Medulla oblongata (tissue), 1 donor: Measurements from ENCODE around the gene TSPAN6.

Experiments used
- DNase-seq: peaks from one replicate; pipeline ENCODE4 v3.0.0-alpha.2; 2015; ENCODE audit errors: extremely low spot score

TSPAN6 gene

DNA sequence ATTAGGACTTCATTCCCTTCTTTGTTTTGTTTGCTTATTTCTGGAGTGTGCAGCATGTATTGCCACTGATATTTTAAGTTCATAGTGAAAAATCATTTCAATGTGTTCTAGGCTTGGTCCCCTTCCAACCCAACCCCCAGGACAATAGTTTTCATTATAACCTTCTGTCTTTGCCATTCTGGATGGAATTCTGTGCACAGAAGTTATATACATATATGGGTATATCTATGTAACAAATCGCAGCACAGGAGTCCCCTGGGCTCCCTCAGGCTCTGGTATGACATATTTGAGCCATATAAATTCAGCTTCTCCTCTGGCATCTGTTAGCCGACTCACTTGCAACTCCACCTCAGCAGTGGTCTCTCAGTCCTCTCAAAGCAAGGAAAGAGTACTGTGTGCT is 52.0 kb downstream of the TSPAN6 start, which contains the start of gene TNMD:
Gene TNMD, plus strand, starts transcription at position 326 of the 400 bp plus-strand sequence. CDS start 83 bp downstream, outside the sequence.
- DNase-seq = no peak
